ENCODE results near the gene EOLA2.
A peak's percentile ranks its signal among the peaks of the same experiment; 100 is the strongest.
"Not testable (repeated sequence)": the region's sequence is repeated elsewhere in the genome, so short reads cannot be mapped to it uniquely, and the experiment has no call there.

EOLA2 gene

GRCh38 chrX:149938427-149938880 lies at the start of gene EOLA2:
EOLA2 (minus strand) TSS chrX:149938491; CDS start chrX:149933874, 4,617 bp downstream.
- peak; percentile 73 for DNase-seq (ENCODE audit: low spot score)

- DNase-seq (ENCODE audit: low spot score), result no peak
Observed at GRCh38 chrX:149987613-149988012, 49.3 kb upstream of the EOLA2 start.

GRCh38 chrX:149984411-149984810 lies 46.1 kb upstream of the EOLA2 start:
- DNase-seq (ENCODE audit: low spot score), result no peak

DNA sequence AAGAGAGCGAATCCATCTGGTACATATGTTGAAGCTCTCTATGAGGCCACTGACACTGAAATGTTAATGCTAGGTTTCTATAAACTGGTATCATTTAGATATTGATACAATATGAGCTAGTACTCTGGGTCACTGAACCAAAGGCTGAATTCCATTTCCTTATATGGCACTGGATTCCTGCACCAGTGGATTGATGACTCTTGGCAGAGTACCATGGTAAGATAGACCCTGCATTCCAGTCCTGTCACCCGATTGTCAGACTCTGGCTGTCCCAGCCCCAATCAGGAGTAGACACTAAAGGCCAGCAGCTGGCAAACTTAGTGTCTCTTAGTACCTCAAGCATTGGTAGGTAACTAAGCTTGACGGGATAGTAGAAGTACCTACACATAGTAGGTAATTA lies 44.0 kb upstream of the EOLA2 start:
- DNase-seq (ENCODE audit: low spot score), result peak; percentile 4

GRCh38 chrX:149979126-149979644 lies 40.9 kb upstream of the EOLA2 start:
- no peak for DNase-seq (ENCODE audit: low spot score)

DNA sequence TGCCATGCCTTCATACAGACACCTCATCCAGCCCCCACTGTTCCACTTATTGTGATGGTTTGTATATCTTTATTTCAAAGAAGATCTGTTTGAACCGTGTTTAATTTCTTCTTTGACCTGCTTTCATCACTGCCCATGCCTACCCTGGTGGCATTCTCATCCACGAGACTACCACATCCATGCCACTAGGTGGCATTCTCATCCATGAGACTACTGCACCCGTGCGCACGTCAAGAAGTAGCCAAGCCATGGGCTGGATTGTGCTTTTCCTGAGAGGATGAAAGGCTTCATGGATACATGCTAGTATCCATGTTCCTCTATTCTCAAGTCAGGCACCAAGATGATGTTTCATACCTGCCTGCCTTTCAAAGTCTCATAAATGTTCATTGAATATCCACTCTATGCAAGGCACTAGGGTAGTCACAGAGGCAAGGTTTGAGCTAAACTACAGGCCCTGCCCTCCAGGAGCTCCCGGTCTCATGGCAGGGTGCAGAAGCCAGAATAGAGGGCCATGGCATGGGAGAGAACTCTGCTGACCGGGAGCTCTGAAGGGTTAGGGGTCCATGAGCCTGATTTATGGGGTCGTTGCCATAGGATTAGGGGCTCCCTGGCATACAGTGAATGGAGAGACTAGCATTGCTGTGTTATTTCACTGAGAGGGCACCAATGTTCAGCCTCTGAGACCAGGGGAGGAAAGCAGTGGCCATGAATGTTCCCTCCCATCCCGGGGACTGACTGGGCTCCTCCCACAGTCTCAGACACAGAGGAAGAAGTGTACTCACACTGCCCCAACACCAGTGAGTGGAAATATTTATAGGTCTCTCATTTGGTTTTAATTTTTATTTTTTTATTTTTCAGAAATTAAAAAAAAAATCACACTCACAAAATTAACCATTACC lies 24.8 kb upstream of the EOLA2 start:
- DNase-seq (ENCODE audit: low spot score), result peak; percentile 56

DNA sequence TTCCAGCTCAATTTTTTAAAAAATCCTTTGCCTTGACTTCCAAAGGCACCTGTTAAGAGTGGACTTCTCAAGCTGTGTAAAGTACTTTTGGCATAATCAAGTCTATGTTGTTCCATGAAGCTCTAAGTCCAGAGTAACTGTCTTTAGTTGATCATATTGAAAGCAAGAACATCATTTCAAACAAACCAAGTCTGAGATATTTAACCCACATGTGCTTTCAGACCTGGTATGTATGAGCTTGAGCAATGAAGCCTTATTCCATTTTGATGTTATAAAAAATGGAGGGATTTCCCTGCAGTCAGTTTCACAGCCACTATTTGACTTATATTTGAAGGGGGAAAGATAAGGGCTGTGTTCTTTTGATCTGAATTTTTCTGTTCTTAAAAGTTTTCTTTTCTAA lies 23.7 kb upstream of the EOLA2 start:
- DNase-seq (ENCODE audit: low spot score), result no peak

DNA sequence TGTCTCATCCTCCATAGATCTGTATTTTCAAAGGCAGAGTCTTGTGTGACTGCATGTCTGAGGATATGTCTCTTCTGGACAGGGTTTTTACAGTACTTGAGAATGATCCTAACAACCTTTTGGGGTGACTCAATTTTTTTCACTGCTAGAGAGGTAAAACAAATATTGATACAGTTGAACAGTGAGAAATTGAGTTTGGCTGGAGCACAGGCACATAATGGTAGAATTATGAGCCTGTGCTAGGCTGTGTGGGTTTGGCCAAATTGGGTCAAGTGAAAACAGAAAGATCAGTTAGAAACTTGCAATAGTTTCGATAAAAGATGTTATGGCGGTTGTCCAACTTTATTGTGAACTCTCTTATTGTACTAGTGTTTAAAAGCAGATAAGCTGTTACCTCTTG lies 23.3 kb upstream of the EOLA2 start:
- no peak for DNase-seq (ENCODE audit: low spot score)

- peak; percentile 39 for DNase-seq (ENCODE audit: low spot score)
Observed at GRCh38 chrX:149950681-149951080, 12.4 kb upstream of the EOLA2 start.

GRCh38 chrX:149949743-149950436 lies 11.6 kb upstream of the EOLA2 start:
- DNase-seq (ENCODE audit: low spot score), result no peak

DNA sequence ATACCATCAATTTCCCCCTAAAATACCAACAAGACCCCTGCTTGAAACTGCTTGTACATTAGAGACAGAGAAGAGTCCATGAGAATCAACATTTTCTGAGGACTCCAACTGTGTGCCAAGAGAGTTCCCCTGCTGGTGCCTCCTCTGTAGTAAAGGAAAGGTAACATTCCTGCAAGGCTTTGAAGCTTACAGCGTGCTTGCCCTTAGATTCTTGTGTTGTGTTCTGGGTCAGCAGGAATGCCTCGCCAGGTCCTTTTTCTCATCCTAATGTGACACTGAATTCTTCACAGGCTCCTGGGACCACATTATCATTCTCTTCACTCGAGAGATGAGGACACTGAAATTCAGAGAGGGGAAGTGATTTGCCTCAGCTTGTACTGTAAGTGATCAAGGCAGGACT lies 9.7 kb upstream of the EOLA2 start:
- DNase-seq (ENCODE audit: low spot score), result no peak

DNA sequence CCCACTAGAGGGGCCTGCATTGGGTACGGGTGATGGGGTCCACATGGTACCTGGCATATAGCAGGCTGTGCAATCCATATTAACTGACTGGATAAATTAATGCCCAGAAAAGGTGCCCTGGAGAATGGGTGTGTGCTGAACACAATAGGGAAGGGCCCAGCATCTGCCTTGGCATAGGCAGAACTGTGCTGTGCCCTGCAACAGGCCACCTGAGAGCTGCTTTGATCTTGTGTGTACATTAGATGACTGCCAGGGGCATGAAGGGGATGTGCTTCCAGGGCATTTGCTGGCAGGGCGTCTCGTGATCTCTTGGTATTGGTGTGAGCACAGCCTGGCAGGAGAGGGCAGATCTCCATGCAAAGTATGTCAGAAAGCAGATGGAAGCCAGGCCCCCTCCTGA lies 8.6 kb upstream of the EOLA2 start:
- DNase-seq (ENCODE audit: low spot score), result not testable (repeated sequence)

GRCh38 chrX:149945820-149946219 lies 7.5 kb upstream of the EOLA2 start:
- DNase-seq (ENCODE audit: low spot score), result not testable (repeated sequence)

GRCh38 chrX:149945087-149945670 lies 6.9 kb upstream of the EOLA2 start:
- not testable (repeated sequence) for DNase-seq (ENCODE audit: low spot score)

GRCh38 chrX:149940674-149941024 lies 2.4 kb upstream of the EOLA2 start:
- not testable (repeated sequence) for DNase-seq (ENCODE audit: low spot score)

DNA sequence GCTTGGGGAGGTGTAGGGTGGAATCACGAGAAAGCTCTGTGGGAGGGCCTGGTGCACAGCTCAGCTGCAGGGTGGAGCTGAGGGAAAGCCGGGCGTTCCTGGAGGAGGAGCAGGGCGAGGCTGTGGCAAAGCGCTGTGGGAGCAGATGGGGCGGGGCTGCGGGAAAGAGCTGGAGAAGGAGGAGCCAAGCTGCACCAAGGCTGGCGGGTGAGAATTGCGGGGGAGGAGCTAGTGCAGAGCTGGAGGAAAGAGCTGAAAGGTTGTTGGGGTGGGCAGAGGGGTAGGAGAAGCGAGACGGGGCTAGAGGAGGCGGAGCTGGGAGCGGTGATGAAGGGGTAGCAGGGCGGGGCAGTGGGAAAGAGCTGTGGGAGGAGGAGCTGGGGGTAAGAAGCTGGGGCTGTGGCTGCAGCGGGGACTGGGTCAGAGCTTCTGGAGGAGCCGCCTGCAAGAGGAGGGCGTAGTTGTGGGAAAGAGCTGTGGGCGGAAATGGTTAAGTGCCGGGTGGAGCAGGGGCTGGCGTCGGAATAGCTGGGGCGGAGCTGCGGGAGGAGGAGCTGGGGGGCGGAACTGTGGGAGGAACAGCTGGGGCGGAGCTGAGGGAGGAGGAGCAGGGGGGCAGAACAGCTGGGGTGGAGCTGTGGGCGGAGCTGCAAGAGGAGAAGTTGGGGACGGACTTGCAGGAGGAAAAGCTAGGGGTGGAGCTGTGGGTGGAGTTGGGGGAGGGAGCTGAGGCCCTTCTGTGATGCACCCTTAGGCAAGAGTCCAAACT lies 1.8 kb upstream of the EOLA2 start:
- peak; percentile 85 for DNase-seq (ENCODE audit: low spot score)

DNA sequence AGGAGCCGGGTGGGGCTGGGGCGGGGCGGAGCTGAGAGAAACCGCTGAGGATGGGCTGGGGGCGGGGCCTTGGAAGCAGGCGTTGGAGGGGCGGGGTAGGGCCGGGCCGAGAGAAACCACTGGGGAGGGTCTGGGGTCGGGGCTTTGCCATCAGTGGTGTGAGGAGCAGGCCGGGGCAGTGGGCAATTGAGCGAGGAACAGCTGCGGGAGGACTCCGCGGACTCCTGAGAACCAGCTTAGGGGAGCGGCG lies 1.3 kb upstream of the EOLA2 start:
- no peak for DNase-seq (ENCODE audit: low spot score)

DNA sequence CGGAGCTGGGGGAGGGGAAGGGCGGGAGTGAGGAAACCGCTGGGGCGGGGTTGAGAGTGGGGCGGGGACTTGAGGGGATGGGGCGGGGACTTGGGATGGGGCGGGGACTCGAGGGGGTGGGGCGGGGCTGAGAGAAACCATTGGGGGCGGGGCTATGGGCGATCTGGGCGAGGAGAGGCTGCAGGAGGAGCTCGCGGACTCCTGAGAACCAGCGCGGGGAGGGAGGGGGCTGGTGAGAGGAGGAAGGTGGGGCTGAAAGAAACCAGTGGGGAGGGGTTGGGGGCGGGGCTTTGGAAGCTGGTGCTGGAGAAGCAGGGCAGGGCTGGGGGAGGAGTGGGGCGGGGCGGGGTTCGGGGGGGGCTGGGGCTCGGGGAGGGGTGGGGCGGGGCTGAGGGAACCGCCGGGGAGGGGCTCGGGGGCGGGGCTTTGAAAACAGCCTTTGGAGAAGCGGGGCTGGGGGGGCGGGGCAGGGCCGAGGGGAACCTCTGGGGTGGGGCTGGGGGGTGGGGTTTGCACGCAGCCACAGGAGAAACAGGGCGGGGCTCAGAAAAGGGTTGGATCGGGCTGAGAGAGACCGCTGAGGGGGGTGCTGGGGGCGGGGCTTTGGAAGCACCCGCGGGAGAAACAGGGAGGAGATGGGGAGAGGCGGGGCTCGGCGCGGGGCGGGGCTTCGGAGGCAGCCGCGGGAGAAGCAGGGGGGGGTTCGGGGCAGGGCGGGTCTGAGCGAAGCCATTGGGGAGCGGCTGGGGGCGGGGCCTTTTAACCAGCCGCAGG lies 777 bp upstream of the EOLA2 start:
- peak; percentile 77 for DNase-seq (ENCODE audit: low spot score)

DNA sequence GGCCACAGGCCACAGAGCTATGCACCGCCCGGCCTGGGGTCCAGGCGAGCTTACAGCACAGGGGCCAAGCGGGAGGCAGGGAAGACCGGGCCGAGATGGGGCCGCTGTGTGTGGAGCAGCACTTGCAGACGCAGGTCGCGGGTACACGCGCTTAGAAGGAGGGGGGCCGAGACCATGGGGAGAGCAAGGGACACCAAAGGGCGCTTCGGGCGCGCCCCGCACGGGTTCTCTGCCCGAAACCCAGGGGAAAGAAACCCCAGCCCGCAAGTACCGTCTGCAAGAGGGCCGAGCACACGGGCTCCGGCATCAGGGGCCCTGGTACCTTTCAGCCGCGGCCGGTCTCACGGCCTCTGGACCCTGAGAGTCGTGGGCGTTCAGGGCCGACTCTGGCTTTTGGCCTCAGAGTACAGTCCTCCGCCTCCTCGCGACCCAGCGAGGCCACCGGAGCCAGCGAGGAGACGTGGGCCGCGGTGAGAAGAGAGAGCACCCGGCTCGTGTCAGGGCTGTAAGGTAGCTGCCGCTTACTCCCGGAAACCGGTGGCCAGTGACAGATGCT lies 342 bp downstream of the EOLA2 start:
- peak; percentile 2 for DNase-seq (ENCODE audit: low spot score)

DNA sequence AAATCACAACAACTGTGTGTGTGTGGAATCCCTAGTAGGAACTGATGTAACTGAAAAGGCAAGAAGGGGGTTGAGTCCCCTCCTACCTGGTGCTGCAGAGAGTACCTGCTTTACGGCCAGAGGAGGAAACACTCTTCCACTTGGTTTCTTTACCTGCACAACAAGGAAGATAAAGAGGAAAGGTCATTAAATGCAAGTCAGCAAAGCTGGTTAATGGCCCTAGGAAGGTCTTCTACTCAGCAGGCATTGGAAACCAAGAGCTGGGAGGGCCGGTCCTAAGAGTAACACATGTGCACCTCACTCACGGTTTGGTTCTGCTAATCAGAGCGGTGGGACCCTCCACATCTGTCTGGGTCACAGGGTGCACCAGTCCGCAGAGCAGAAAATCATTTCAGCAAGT lies 963 bp downstream of the EOLA2 start:
- not testable (repeated sequence) for DNase-seq (ENCODE audit: low spot score)

DNA sequence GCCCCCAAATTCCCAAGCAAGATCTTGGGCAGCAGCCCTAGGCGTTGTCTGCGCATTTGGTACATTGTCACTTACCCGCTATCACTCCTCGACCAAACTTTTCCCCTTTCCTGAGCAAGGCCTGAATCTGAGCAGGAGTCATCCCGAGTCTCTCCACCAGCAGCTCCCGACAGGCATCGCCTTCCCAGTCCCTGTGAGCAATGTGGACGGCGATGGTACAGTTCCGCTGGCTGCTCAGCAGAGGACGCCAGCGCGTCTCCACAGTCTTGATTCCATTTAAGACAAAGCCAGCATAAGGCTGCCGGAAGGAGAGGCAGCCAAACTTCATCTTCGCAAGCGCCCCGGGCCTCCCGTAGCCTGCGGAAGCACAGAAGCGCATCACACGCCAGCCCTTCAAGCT lies 4.7 kb downstream of the EOLA2 start:
- DNase-seq (ENCODE audit: low spot score), result not testable (repeated sequence)

Measured in GM03348 (cell line).